Spleen (tissue), 7 donors: ENCODE measurements around the gene LRIG3.

ENCODE experiments used
- CTCF ChIP-seq, 11 experiments: fragments of 200-600 bp in 7 of 11; fragments of 450-650 bp in 4 of 11; sonication (generic) in 4 of 11; IDR thresholded peaks in 8 of 11; conservative IDR thresholded peaks in 3 of 11; 1 replicate in 7 of 11; 2 replicates in 4 of 11; pipeline versions ENCODE4 v1.4.0 to v1.8.0; 2016 to 2021; ENCODE audit warnings: antibody characterized with exemption in 11 of 11, inconsistent platforms in 4 of 11, mild to moderate bottlenecking in 1 of 11
- POLR2A ChIP-seq, 3 donors: fragments of 450-650 bp; IDR thresholded peaks; one replicate each; pipeline ENCODE4 v1.5.1; 2017; ENCODE audit warnings: antibody characterized with exemption in 3 of 3, mild to moderate bottlenecking in 1 of 3
- POLR2AphosphoS5 ChIP-seq, 3 donors: sonication (generic); formaldehyde crosslinking; IDR thresholded peaks; one replicate each; pipeline ENCODE4 v1.5.1; 2017; ENCODE audit warnings: antibody characterized with exemption in 3 of 3
- donor health status: DM: no; HTN: no; CAD: no; lungs with moderate emphysema.
- donor health status: DM: no; HTN: no; CAD: no.
- donor health status: DM: no; HTN: no; CAD: no.

GRCh38 chr12:58858030-58858429 lies 62.3 kb downstream of the LRIG3 start:
- TF ChIP-seq CTCF (IDR thresholded peaks at IDR 0.05 in 8 of 11, conservative IDR thresholded peaks at IDR 0.05 in 3 of 11) (no peak), POLR2A (IDR thresholded peaks at IDR 0.05) (no peak), POLR2AphosphoS5 (IDR thresholded peaks at IDR 0.05) (no peak)
